Stimulated activated naive CD8-positive, alpha-beta T cell treated with anti-CD3 and anti-CD28 coated beads, Interleukin-15, Interleukin-2, amounts not matched to agents 100 U/mL and 50 U/mL, for 24 hours (primary cell): ENCODE data around the gene SLC38A3.
A peak's percentile ranks its signal among the peaks of the same experiment; 100 is the strongest.
"Not testable (repeated sequence)": the region's sequence is repeated elsewhere in the genome, so short reads cannot be mapped to it uniquely, and the experiment has no call there.

Source experiments
- ATAC-seq: fragments of 150-1000 bp; cut with Tn5 transposase; one replicate; pipeline ENCODE4 v1.10.0; 2021
- DNase-seq: peaks from one replicate; pipeline ENCODE4 v3.0.0; 2021

The SLC38A3 gene

DNA sequence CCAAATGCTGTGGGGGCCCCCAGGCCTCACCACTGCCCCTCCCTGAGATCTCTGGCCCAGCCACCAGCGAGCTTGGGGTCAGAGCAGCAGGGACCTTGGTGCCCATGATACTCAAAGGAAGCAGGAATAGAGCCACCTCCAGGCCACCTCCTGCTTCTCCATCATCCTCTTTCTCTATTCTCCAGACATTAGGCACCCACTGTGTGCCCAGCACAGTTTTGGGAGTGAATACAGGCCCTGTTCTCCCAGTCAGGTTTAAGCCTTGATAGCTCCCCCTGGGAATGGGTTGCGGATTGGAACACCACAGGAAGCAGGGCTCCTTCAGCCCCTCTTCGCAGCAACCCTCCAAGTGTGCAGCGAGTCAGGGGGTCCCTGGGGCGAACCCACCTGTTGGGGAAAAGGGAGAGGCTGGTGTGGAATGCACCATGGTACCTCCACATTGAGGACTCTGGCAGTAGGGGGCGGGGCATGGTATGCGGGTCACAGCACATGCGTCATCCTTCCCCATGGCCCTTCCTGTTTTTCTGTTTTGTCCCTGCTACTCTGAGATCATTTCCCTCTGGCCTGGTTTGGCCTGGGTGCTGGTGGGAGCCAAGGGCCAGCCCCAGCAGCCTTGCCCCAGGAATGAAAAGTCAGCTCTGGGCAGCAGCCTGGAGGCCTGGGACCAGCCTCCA, 49.6 kb downstream of the SLC38A3 start:
- ATAC-seq (no peak), DNase-seq (no peak)

DNA sequence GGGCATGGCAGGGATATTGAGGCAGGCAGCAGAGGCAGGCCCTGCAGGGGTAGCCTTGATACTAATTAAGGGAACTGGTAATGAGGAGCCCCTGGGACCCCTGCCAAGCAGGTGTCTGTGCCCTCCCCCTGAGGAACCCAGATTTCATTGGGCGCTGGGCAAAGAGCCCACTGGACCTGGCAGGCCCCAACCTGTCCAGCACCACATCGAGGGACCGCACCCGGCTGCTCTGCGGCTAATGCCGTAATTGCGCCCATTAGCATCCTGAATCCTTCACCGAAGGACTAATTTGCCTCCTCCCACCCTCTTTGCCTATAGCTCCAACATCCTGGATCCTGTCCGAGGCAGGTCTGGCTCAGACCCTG, 50.2 kb downstream of the SLC38A3 start:
- DNase-seq (no peak), ATAC-seq (no peak)

DNA sequence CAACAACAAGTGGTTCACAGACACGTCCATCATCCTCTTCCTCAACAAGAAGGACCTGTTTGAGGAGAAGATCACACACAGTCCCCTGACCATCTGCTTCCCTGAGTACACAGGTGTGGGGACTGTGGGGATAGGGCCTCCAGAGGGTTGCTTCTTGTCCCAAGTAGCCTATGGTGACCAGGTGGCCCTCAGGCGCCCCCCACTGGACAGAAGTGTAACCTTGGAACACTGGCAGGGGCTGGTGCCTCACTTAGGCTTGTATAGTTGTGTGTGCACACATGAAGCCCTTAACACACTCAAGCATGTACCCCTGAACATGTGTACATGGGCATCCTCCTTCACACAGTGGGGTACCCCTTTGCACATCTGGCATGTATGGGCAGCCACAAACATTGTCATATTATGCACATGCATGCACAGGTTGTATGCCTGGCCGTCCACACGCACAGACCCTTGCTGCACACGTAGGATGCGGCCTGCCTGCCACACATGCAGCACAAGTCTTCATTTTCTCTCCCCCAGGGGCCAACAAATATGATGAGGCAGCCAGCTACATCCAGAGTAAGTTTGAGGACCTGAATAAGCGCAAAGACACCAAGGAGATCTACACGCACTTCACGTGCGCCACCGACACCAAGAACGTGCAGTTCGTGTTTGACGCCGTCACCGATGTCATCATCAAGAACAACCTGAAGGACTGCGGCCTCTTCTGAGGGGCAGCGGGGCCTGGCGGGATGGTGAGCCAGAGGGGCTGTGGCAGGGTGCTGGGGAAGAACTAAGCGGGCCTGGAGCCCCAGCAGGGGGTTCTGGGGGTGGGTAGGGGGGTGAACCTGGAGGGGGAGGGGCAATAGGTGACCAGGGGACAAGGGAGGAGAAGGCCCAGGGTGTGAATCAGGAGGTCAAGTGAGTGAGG, 52.2 kb downstream of the SLC38A3 start:
- no peak for ATAC-seq
- DNase-seq, result peak; percentile 69

DNA sequence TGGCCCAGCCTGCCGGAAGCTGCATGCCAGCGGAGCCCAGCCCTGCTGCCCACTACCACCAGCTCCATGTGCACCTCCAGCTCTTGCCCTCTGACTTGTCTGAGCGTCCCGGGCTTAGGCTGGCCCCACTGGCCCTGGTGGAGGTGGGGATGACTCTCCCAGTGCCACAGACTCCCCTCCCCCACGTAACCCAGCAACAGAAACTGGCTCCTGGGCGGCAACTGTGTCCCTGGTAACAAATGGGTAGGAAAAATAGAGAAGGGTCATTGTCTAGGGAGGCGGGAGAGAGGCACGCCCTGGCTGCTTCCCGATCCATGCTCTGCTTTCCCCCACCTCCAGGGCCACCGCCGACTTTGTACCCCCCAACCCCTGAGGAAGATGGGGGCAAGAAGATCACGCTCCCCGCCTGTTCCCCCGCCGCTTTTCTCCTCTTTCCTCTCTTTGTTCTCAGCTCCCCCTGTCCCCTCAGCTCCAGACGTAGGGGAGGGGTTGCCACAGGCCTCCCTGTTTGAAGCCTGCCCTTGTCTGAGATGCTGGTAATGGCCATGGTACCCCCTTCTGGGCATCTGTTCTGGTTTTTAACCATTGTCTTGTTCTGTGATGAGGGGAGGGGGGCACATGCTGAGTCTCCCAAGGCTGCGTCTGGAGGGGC, 53.1 kb downstream of the SLC38A3 start:
- DNase-seq, result no peak
- ATAC-seq, result no peak

DNA sequence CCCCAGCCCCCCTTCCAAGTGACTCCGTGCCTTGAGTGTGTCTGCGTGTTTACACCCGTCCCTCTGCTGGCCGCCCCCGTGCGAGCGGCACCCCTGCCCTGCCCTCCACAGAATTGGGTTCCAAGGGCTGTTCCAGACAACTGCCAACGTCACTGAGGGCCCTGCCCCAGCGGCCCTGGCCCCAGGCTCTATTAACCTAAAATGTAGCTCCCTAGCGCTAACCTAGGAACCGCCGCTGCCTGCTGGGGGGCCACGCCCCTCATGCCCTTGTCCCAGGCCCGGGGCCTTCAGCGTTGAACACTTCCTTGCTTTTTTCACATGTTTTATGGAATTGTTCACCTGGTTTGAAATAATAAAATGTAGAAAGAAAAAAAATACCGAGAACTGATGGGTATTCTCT, 53.9 kb downstream of the SLC38A3 start:
- ATAC-seq, result no peak
- DNase-seq, result no peak

DNA sequence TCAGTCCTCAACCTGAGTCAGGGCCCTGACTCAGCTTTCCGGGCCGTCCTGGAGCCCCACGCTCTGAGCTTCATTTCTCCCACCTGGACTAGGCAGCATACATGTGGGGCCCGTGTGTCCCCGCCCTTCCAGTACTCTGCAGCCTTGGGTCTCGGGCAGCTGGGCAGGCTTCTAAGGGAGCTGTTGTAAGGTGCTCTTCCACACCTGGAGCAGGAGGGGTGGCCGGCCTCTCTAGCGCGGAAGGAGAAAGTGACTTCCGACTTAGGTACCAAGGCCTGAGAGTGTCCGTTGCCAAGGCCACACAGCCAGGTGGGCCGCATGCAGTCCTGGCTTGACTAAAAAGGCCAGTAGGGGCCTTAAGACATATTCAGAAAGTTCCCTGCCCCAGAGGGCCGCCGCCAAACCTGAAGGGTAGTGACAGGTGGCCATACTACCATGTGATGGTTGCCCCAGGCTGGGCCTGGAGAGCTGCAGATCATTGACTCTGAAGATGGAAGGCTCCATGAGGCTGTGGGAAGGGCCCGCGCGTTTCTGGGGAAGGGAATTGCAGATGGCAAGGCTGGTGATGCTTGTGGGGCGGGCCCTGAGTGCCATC, 54.5 kb downstream of the SLC38A3 start:
- ATAC-seq (no peak), DNase-seq (no peak)

DNA sequence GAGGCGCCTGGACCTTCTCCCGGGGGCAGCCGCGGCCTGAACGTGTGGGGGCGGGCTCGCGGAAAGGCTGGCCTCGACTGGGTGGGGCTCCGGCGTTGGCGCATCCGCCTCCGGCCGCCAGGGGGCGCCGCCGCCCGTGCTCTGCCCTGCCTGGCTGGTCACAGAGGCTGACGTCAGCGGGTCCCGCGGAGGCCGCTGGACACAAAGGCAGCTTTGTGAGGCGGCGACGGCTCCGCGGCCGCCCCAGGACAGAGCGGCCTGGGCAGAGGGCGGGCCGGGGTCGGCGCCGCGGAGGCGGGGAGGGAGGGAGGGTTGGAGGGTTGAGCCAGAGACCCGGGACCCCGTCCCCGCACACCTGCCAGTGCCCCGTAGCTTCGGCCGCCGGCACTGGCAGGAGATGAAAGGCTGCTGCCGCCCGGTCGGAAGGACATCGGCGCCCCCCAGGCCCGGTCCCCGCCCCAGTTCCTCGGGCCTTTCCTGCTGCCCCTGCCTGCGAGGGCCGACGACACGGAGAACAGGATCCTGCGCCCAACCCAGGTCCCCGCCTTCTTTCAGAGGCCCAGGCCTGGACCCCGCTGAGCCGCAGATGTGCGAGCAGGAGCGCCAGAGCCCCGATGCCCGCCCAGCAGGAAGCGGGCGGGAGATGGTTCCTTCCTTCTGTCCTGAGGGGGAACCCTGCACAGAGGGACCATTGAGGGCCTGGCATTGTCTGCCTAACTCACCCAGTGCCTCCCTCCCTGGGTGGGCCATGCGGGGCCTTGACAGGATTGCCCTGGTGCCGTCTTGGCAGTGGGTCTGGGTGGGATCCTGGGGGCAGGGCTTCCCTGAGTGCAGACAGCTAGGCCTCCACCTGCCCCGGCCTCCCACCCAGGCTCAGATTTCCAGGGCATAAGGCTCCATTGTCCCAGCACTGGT, 55.2 kb downstream of the SLC38A3 start:
- ATAC-seq (peak; percentile 95), DNase-seq (peak; percentile 90)

DNA sequence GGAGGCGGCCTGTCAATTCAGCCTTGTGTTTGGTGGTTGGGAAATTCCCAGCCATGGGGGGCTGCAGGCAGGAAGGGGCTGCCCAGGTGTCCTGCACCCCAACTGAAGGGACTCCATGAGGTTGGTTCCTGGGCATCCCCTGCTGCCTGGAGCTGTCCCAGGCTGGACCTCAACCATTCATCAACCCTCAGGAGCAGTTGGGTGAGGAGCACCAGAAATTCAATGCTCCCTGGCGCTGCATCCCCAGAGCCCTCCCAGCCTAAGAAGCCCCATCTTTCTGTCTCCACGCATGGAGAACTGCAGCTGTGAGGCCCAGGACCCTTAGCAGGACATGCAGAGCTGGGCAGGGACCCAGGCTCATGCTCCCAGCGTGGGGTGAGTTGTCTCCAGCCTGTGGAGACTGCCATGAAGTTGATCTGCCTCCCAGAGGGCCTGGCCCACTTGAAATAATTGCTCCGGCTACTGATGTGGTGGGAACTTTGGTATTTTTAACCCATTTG, 55.9 kb downstream of the SLC38A3 start:
- ATAC-seq (no peak), DNase-seq (no peak)

DNA sequence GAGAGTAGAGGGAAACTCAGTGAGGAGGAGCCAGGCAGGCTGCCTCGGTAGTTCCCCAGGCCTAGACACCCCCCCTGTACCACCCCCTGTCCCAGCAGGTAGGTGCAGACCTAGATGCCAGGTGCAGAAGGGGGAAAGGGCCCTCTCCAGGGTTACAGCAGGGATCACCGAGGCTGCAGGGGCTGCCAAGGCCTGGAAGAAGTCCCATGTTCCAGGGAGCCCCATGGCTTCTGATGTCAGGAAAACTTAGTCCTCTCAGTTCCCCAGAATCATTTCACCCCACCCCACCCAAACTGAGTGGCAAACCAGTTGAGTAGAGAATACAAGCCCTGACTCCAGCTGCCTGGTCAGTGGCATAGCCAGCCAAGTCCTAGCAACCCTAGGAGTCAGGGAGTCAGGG, 56.4 kb downstream of the SLC38A3 start:
- DNase-seq (no peak), ATAC-seq (no peak)

DNA sequence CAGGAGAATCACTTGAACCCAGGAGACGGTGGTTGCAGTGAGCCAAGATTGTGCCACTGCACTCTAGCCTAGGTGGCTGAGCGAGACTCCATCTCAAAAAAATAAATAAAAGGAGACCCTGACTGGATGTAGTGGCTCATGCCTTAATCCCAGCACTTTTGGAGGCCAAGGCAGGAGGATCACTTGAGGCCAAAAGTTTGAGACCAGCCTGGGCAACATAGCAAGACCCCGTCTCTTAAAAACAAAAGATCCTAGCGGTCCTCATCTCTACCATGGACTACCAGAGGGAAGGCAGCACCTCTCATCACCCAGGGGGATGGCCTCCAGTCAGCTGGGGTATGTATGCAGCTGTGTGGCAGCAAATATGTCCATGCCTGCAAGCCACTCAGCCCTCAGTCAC, 57.1 kb downstream of the SLC38A3 start:
- ATAC-seq, DNase-seq: not testable (repeated sequence)

DNA sequence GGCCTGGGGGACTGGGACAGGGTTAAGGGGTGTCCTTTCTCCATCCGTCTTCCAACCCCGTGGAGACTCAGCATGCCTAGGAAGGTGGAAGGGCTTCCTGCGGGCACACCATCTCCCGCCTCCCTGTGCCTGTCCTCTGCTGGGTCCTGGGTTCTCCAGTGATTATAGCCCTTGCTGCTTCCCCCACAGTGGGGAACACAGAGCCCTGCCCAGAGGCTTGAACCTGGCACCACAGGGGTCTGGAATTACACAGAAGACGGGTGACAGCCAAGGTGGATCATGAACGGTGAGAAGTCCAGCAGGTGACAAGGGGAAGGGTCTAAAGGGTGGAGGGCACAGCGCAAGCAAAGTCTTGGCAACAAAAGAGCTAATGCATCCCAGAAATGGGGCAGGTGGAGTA, 57.7 kb downstream of the SLC38A3 start:
- no peak for ATAC-seq
- DNase-seq, result no peak

DNA sequence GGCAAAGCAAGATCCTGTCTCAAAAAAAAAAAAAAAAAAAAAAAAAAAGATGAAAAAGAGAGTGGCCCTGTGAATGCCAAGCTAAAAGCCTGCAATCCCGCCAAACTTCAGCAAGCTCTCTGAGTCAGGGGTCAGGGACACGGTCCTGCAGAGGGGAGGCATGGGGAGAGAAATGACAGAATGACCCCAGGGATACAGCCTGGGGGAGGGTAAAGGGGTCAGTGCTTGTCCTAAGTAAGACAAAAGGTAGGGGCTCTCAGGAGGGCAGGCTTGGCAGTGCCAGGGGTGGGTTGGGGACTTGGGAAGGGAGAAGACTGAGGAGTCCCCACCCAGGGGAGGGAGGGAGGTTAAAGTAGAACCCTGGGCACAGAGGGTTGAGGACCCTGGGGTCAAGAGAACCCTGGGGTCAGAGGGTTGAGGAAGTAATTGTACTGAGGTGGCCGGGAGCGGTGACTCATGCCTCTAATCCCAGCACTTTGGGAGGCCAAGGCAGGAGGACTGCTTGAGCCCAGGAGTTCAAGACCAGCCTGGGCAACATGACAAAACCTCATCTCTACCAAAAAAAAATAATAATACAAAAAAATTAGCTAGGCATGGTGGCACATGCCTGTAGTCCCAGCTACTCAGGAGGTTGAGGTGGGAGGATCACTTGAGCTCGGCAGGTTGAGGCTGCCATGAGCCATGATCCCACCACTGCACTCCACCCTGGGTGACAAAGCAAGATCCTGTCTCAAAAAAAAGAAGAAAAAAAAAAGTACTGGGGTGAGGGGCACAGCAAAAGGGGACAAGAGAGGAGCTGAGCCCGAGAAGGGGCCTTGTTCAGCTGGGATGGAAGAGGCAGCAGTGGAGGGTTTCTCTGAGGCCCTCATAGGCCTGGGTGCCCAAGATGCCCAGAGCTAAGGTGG, 58.7 kb downstream of the SLC38A3 start:
- no peak for DNase-seq

DNA sequence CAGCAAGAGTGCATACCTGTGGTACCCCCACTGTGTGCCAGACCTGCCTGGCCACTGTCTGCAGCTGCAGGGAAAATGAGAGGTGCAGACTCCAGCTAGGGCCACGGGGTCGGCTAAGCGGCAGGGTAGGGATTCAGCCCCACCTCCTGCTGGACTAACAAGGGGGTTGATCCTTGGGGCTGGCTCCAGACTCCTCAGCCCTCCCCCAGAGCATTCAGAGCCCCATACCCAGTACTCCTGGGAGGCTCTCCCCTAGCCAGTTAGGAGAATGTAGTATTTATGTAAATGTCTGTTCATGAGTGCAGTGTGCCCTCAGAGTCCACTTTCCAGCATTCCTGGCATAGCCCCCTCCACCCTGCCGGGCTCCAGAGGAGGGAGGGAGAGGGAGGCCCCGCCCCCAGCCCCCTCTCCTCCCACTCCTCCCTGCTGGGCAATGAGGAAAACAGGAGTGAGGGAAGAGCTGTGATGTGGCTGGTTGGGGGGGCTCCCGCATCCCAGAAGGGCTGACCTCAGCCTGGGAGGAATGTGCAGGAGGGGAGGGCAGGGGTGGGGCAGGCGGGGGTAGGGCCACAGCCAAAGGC, 59.4 kb downstream of the SLC38A3 start:
- DNase-seq (no peak), ATAC-seq (no peak)

More for the DNA sequence above, 58.7 kb downstream of the SLC38A3 start:
- ATAC-seq, result no peak

DNA sequence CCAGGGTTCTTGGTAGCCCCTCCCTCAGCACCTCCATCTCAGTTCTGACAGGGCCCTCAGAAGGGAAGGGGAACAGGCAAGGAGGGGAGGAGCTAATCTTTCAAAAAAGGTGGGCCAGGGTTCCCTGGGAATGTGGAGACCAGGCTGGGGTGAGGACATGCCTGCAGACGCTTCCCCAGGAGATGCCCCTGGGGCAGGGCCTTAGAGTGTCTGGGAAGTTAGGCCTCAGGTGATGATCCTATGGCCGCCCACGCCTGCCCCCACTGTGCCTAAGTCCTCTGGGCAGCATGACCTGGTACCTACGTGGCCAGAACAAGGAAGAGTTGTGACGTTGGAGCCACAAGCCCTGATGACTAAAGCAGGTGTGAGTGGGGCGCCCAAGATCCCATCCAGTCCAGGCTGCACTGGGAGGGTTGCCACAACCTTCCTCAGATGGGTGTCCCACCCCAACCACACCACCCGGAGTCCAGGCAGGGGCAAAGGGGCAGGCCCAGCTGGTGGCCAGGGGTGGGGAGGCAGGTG, 60.0 kb downstream of the SLC38A3 start:
- DNase-seq (no peak), ATAC-seq (no peak)

DNA sequence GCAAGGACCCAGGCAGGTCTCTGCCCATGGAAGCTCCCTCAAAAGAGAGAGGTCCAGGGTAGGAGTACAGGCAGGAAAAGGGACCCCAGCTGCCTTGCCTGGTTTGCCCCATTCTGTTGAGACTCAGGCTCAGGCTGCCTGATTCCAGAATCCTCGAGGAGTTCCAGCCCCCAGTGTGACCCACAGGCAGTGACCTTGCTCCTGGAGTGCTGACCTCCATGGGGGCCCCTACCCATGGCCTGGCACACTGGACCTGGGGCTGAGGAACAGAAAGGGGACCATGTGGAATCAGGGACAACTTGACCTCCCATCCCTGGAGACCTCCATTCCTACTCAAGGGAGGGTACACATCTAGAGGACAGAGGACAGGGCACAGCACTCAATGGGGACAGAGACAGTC, 60.5 kb downstream of the SLC38A3 start:
- no peak for DNase-seq
- ATAC-seq, result no peak

DNA sequence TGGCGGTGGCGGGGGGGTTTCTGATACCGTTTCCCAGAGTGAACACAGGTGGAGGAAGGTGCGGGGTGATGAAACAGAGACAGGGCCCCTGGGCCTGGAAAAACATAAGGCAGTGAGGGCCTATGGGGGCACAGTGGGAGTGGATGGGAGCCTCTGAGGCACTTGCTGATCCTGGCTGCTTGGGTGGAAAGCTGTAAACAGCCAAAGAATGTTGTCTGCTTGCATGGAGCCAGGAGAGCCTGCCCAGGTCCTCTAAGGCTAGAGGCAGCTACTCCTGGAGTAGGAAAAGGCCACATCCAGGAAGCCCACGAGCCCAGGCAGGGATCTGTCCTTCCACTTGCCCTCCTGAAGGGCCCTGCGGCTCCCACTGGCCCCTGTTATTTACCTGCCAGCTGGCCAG, 60.9 kb downstream of the SLC38A3 start:
- DNase-seq (no peak), ATAC-seq (no peak)

DNA sequence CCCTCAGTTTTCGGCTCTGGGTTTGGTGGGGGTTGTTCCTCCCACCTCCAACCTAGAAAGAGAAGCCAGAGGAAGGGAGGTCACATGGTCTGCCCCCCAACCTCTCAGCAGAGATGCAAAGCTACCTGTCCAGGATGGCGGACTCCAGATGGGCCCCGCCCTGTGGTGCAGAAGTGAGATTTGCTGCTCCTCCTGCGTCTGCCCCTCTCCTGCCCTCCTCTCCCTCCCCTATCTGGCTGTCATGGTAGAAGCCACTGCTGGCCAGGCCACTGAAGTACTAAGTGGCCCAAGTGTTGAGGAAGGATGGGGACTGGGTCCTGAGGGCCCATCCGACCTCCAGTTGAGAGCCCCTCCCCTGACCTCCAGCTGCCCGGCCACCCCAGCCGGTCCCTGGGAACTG, 61.8 kb downstream of the SLC38A3 start:
- DNase-seq (no peak), ATAC-seq (no peak)

DNA sequence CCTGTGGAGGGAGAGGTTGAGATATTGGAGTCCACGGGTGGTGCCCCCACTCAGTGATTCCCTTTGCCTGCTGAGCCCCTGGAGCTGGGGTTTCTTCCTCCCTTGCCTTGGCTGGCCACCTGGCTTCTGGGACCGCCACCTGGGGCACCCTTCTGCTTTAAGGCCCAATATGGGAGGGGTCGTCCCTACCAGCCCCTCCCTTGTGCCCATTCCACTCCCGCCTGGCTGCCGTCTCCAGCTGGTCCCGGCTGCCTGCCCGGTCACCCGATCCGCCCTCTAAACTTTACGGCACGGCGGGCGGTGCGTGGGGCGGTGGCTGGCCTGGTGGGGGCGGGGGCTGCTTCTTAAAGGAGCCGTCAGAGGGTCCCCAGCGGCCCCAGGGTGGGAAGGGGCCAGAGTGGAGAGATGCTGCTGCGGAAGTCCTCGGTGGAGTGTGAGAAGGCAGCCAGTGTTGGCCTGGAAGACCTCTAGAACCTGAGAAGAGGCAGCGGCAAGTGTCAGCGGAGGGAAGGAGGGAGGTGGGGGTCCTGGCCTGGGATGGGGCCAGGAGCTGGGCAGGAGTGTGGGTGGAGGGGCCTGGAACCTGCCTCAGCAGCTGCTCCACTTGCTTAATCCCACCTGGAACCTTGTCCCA, 62.3 kb downstream of the SLC38A3 start:
- no peak for ATAC-seq
- no peak for DNase-seq

DNA sequence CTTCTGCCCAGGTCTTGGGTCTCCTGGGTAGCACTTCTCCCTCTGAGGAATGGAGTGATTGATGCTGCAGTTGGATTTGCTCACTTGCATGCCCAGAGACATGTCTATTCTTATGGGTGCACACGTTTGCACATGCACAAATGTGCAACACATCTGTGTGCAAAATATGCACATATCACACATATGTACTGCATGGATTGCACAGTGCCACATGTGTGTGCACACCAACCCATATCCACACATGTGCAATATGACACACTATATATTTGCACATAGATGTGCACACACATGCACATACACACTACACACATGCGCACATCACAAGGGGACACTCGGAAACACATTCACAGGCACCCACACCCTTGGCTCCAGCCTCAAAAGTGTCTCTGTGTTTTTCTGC, 63.2 kb downstream of the SLC38A3 start:
- DNase-seq, result no peak
- ATAC-seq, result no peak
